8988T (cell line): ENCODE results near the gene TOGARAM1.

Source experiments
- DNase-seq: peaks from one replicate; pipeline ENCODE4 v3.0.0; 2011

TOGARAM1 gene

GRCh38 chr14:45094275-45094674 is 132.3 kb downstream of the TOGARAM1 start:
- DNase-seq: no peak

DNA sequence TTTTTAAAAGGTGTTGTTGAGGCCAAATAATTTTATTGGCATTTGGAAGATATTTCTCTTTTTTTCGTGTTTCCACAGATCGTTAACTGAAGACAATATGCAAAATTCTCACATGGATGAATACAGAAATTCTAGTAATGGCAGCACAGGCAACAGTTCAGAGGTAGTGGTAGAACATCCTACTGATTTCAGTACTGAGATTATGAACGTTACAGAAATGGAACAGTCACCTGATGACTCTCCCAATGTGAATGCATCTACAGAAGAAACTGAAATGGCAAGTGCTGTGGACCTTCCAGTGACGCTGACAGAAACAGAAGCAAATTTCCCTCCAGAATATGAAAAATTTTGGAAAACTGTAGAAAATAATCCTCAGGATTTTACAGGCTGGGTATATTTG is 133.2 kb downstream of the TOGARAM1 start:
- DNase-seq: no peak

- no peak for DNase-seq
Observed at GRCh38 chr14:45096218-45096617, 134.2 kb downstream of the TOGARAM1 start.

- DNase-seq: no peak
Observed at GRCh38 chr14:45103806-45104205, 141.8 kb downstream of the TOGARAM1 start.

- no peak for DNase-seq
Observed at GRCh38 chr14:45104561-45104960, 142.6 kb downstream of the TOGARAM1 start.

GRCh38 chr14:45112896-45113781 is 151.1 kb downstream of the TOGARAM1 start:
- DNase-seq: no peak

DNA sequence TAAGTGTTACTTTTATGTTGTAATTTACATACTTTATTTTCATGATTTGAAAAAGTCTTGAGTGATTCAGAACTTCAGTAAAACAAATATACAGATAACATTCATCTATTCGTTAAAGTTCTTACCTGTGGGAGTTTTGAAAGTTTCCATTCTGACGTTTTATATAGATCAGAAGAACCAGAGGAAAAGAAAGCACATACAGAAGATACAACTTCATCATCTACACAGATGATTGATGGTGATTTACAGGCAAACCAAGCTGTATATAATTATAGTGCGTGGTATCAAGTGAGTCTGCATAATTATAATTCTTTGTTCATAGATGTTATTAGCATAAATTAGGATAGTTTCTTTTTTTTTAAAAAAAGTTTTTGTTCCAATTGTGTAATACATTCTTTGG is 152.3 kb downstream of the TOGARAM1 start:
- DNase-seq: no peak

DNA sequence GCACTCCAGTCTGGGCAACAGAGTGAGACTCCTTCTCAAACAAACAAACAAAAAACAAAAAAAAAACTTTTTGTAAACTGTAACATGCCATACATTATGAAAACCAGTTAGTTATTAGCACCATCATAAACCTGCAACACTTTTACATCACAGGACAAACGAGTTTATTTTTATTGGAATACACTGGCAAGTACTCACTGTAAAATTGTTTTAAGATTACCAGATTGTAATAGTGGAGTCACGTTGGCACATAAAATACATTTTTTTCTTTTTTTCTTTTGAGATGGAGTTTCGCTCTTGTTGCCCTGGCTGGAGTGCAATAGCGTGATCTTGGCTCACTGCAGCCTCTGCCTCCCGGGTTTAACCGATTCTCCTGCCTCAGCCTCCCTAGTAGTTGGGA is 156.6 kb downstream of the TOGARAM1 start:
- DNase-seq: no peak

GRCh38 chr14:45120096-45120495 is 158.1 kb downstream of the TOGARAM1 start:
- no peak for DNase-seq

- DNase-seq: no peak
Observed at GRCh38 chr14:45123271-45123670, 161.3 kb downstream of the TOGARAM1 start.
